Germinal center (tissue), 1 donor: ENCODE results near the gene VWA3A.

Source experiments
- DNase-seq: peaks from one replicate; pipeline ENCODE4 v3.0.0; 2012; ENCODE audit warnings: mixed read lengths, low spot score

Gene VWA3A

GRCh38 chr16:22203091-22203490 lies 110.8 kb downstream of the VWA3A start:
- no peak for DNase-seq

- DNase-seq, result no peak
Measured at GRCh38 chr16:22204091-22204655, 111.8 kb downstream of the VWA3A start.

GRCh38 chr16:22205577-22206012 lies 113.3 kb downstream of the VWA3A start:
- DNase-seq, result no peak

GRCh38 chr16:22206013-22206841 lies 113.9 kb downstream of the VWA3A start, which contains the start of gene EEF2K:
TSS of gene EEF2K (plus strand) at chr16:22206278. CDS start at chr16:22225730, 19,452 bp downstream.
- peak; percentile 90 for DNase-seq
